Non-pigmented ciliary epithelial cell (primary cell): ENCODE results near the gene SMYD3.
"Not testable (repeated sequence)": the region's sequence is repeated elsewhere in the genome, so short reads cannot be mapped to it uniquely, and the experiment has no call there.

Source experiments
- DNase-seq: peaks from one replicate; pipeline ENCODE4 v3.0.0-alpha.2; 2010; ENCODE audit warnings: low read depth

Gene SMYD3

DNA sequence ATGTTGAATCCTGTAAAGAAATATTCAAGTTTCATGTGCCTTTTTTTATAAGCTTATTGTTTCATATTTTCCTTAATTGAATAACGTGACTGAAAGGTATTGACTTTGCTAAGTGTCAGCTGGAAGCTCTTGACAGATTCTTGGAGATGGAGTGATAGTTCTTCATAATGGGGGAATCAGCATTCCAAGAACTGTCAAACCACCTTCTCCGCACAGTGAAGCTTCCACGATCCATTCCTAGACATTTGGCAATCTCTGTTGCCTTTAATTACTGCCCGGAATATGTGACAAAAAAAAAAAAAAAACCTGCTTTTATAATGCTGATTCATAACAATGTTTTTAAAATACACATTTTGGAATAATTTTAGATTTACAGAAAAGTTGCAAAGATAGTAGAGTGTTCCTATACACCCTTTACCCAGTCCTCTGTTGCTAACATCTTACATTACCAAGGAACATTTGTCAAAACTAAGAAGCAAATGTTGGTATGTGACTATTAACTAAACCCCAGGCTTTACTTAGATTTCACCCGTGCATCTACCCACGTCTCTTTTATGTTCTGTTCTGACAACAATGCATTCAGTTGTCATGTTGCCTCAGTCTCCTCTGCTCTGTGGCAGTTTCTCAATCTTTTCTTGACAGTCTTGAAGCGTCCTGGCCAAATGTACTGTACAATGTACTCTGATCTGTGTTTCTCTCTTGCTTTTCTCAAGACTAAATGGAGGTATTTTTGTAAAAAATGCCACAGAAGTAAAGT, 674.1 kb downstream of the SMYD3 start:
- no peak for DNase-seq

DNA sequence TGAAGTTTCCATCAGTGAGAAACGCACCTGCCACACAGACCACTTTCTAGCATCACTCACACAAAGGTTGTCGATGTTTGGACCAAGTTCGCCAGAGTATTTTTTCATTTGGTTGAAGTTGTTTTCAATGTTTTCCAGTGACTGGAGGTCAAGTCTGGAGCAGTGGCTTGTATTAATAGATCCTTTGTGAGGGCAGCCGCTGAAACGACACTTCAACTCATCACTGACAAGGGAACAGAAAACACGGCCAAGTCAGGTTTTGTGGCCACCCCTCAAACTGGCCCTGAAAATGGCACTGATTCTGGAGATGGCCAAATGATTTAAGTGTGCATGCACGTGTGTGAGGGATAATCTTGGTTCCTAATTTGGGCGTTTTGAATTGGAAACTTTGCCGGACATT, 675.6 kb downstream of the SMYD3 start:
- no peak for DNase-seq

DNA sequence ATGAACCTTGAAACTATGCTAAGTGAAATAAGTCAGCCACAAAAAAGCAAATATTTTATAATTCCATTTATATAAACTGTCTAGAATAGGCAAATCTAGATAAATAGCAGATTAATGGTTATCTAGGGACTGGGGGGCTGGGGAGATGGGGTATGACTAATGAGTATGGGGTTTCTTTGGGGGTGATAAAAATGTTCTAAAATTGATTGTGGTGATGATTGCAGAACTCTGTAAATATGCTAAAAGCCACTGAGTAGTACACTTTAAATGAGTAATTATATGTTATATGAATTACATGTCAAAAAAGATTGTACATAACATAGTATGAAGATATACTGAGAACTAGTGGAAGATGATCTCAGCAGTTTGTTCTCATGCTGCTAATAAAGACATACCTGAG, 677.3 kb downstream of the SMYD3 start:
- no peak for DNase-seq

DNA sequence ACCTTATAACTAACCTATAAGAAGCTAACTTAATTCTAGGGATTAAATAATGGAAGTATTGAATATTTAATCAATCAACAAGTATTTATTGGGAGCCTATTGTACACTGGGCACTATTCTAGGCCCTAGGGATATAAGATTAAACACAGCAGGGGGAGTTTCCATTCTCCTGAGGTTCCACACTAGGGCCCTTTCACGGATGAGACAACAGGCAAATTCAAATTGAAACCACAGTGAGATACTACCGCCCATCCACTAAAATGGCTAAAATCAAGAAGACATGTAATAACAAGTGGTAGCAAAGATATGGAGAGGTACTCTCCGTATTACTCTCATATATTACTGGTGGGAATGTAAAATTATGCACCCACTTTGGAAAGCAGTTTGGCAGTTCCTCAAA, 677.9 kb downstream of the SMYD3 start:
- no peak for DNase-seq

DNA sequence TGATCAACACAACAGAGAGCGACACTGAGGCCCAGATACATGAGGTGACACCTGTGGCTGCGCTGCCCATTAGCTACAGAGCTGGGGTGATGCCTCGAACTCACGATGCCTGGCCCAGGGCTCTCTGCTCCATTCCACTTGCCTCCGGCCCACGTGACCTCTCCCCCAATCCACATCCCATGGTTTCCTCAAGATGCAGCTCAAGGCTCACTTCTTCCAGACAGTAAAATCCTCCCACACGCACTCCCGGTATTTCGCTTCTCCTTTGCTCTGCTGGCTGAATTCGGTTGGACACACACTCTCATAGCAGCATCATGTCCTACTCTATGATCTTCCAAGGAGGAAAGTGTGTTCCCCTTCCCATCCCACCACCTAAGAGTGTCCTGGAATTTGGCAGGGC, 679.8 kb downstream of the SMYD3 start:
- DNase-seq = no peak

DNA sequence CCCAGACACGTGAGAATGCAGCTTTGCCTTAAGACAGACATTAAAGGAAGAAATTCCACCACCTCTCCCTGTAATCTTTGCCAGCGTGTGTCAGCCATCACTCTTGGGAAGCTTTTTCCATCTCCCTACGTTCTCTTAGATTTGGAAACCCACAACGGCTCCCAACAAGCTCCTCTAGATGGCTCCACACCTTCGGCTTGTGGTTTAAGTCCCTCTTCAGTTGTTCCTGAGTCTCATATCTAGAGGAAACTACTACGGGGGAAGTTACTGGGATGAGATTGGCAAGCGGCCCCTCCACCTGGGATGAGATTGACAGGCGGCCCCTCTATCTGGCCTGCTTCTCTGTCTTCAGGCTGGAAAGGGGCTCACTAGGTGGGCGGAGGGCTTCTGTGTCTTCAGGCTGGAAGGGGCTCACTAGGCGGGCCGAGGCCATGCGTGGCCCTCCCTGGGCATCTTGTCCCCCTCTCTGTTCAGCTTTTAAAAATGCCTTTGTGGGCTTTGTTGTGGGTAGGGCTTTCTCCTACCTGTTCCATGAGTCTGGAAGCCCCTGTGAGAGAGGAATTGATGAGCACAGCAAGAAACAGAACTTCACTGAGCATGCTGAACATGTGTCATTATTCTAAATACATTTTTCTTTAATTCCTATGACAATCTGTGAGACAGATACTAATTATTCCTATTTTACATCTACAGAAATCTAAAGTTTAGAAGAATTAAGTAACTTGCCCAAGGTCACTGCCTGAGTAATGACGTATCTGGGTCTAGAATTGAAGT, 681.8 kb downstream of the SMYD3 start:
- DNase-seq = no peak

DNA sequence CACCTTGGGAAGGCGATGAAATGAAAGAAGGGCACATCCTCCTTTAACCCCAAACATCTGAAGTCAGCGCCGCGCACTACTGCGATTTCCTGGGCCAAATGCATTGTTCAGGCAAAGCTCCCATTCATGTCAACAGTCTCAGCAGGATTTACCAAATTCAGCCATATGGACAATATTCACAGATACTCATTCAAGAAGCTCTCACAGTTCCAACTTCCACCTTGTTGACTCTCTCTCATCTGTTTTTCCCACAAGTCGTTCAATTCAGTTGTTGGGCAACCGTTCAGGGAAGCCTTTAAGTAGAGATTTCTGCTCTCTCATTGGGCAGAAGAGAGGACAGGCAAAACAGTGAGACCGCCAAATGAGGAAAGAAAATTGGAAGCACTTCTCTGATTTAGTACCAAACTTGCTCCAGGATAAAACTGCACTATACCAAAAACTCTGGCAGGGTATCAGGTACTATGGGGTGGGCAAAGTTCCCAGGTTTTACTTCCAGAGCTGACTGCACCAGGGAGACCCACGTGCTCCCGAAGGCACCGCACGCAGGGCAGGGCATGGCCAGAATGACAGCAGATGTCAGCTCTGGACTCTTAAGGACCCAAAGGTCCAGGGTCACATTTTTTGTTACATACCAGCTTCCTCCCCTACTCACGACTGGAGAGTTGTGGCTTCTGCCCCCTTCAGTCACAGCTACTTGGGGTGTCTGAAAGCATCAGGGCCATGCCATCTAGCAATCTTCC, 683.5 kb downstream of the SMYD3 start:
- DNase-seq = no peak

DNA sequence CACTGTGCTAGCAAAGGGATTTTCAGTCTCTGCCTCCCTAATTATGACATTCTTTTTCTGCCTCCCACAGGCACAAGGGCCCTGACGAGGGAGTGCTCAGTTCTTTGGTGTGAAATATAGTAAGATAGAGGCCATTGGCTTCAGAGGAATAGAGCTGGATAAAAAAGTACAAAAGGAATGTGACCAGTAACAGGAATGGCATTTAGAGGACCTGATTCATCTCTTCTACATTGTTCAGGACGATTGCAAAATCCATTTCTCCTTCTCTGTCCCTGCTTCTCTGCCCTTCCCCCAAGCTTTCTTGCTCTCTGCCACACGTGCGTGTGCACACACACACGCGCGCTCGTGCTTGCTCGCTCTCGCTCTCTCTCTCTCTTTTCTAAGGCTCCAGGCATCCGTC, 684.1 kb downstream of the SMYD3 start:
- peak; percentile 87 for DNase-seq

DNA sequence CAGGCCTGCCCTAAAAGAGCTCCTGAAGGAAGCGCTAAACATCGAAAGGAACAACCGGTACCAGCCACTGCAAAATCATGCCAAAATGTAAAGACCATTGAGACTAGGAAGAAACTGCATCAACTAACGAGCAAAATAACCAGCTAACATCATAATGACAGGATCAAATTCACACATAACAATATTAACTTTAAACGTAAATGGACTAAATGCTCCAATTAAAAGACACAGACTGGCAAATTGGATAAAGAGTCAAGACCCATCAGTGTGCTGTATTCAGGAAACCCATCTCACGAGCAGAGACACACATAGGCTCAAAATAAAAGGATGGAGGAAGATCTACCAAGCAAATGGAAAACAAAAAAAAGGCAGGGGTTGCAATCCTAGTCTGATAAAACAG, 688.7 kb downstream of the SMYD3 start:
- not testable (repeated sequence) for DNase-seq

DNA sequence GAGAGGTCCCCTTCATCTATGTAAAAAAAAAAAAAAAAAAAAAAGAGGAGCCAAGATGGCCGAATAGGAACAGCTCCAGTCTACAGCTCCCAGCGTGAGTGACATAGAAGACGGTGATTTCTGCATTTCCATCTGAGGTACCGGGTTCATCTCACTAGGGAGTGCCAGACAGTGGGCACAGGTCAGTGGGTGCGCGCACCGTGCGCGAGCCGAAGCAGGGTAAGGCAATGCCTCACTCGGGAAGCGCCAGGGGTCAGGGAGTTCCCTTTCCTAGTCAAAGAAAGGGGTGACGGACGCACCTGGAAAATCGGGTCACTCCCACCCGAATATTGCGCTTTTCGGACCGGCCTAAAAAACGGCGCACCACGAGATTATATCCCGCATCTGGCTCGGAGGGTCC, 690.6 kb downstream of the SMYD3 start:
- not testable (repeated sequence) for DNase-seq

DNA sequence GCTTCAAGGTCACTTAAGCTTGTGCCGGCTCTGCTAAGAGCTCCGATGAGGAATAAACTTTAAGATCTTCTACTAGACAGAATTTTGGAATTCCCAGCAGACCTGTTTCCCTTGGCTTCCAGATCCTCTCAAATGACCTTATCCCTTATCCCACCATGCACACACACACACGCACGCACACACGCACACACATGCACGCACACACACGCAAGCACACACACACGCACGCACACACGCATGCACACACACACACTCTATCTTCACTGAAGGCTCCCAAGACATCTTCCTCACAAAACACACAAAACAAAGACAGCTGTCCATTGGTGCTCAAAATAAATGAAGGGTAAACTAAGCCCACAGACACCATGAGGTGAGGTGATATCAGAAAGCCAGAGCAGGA, 692.4 kb downstream of the SMYD3 start:
- no peak for DNase-seq

DNA sequence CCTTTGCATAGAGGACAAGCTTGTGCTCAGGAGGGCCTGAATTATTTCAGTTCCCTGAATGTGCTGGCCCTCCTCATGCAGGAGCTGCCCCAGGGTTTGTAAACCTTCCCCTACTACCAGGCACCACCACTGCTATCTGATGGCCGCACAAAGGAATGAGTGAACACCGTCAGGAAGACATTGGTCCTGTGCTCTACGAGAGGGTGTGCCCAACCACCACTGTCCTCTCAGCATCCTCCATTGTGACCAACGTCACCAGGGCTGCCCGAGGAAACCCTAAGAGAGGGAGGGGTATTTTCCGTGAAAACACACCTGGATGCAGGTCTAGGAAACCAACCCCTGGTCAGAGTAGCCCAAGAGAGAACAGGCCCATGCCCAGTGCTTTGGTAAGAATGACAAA, 694.8 kb downstream of the SMYD3 start:
- DNase-seq = no peak

DNA sequence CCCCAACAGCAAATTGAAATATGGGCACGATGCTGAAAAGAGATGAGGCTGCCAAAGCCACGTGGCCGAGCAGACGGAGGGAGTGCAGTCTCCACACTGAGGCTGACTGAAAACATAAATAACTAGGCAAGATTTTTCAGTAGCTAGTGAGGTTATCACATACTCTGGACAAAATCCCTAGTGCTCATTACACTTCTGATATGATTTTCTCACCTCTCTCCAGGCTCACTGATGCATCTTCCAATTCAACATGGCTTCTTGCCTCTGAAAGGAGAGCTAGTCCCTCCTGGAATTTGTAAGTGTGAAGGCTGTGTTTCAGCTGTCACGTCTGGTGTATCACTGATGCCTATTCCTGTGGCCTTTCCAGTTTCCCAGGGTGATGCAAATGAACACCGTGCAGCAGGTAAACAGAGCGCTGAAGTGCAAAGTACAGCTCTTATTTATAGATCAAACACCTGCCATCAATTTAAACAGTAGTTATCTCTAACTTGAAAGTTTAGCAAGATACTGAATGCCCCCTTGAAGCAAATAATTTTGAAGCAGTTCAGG, 696.2 kb downstream of the SMYD3 start:
- DNase-seq = no peak

DNA sequence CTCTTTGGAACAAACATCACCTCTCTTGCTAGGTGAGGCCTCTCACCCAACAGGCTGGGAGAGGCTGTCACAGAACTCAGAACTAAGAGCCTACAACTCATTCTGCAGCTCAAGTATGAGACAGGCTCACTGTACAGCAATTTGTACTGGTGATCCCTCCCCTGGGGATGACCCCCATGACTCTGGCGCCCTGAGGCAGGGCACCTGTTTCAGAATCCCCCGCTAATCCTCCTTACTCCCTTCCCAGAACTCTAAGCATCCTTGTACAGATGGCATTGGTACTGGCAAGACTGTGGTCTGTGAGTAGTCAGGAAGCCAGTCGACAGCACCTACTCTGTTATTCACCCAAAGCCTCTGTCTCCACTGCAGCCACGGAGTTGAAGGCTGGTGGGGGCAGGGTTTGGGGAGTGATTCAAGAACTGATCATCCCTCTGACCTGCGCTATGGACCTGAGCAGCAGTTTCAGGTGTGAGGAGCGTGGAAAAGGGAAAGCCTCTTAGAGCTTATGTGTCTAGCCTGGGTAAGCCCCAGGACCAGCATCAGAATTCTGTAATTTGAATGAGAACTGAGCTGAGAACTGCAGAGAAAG, 696.8 kb downstream of the SMYD3 start:
- no peak for DNase-seq

DNA sequence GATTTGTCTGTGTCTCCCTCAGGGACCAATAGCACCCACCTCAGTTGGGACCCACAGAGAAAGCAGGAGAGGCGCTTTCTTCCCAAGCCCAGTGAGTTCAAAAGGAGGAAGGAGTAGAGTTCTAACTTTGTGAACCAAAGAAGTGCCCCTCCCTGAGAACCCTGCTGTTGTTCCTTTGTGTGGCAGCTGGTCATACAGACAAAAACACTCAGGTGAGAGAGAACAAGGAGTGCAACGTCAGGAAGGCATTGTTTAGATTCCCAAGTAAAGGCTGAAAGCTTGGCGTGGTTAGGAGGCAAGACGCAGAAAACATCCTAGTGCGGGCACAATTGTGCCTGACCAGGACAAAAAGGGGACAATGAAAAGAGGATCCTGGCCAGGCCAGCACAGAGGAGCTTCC, 697.7 kb downstream of the SMYD3 start:
- no peak for DNase-seq

DNA sequence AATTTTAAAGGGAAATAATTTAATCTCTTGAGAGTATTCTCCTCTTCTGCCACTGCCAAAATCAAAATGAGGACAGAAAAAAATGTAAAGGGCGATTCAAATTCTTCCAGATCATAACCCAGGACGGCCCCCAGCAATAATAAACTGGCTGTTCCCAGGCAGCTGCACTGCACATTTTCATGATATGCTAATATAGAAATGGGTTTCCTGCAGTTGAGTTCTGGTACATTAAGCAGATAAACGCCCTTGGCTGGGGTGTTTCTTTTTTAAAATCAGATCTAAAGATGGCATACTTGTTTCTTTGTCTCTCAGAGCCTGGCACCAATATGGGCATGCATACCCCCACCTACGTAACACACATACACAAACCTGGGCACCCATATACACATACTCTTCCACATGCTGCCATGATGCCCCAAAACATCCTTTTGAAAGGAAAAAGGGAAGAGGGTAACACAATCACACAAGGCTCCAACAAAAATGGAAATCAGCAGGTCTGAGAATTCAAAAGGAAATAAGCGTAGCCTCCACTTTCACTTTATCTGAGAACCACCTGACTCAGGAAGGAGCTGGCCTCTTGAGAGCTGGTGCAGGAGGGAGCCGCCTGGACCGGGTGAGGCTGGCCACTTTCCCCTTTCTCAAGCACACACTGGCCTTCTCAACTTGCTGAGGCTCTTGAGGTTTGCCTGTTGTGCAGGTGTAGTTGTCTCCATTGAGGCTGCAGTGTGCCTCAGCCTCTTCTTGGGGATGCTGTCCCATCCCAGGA, 698.9 kb downstream of the SMYD3 start:
- no peak for DNase-seq

DNA sequence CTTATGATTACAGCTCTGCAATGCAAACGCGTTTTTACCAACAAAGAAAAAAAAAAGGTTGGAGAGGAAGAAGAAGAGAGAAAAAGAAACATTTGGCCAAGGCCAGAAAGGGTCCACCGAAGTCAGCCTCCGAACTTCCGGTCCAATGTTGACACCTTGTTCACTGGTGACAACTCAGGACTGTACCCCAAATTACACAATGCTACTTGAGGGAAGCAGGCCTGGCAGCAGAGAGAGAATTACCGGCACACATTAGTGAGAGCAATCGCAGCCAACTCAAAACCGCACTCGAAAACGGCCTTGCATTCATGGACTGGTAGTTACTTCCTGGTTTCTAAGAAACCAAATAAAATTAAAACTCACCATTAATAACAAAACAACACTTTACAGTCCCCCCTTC, 699.8 kb downstream of the SMYD3 start:
- no peak for DNase-seq

DNA sequence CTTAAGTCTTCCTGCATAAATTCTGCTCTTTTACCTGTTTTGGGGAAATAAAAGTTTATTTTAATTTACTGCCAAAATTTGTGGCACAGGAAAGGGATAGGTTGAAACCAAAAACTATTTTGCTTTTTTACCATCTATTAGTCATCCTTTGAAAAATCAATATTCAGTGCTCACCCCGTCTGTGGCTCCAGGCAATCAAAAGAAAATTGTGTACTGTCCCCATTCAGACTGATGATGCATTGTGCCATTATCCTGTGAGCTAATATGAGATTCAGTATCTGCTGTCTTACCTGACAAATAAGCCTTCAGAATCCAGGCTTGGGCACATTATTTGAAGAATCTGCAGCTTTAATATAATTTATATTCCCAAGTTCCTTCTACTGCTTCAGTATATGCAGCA, 701.5 kb downstream of the SMYD3 start:
- DNase-seq = no peak

DNA sequence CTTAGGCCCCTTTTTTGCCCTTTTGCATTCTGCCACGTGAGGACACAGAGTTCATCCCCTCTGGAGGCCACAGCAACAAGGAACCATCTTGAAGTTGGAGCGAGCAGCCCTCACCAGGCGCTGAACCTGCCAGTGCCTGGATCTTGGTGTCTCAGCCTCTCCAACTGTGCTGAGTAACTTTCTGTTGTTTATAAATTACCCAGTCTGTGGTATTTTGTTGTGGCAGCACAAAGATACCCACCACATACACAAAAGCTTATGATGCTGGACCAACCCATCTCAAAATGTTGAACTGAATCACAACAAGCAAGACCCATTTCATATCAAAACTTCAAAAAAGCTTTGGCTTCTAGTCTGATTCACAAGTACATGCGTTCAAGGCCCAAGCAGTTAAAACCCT, 702.4 kb downstream of the SMYD3 start:
- no peak for DNase-seq

DNA sequence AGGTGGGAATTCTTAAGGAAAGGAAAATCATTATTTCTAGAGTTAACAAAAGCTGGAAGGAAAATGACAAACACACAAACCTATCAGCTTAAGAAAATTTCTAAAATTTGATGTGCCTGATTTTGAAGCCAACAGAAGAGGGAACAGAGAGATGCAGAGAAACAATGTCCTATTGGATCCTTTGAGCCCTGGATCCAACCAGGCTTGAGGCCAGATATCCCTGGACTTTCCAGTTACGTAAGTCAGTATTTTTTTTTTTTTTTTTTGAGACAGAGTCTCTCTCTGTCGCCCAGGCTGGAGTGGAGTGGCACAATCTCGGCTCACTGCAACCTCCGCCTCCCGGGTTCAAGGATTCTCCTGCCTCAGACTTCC, 703.4 kb downstream of the SMYD3 start:
- DNase-seq = no peak

DNA sequence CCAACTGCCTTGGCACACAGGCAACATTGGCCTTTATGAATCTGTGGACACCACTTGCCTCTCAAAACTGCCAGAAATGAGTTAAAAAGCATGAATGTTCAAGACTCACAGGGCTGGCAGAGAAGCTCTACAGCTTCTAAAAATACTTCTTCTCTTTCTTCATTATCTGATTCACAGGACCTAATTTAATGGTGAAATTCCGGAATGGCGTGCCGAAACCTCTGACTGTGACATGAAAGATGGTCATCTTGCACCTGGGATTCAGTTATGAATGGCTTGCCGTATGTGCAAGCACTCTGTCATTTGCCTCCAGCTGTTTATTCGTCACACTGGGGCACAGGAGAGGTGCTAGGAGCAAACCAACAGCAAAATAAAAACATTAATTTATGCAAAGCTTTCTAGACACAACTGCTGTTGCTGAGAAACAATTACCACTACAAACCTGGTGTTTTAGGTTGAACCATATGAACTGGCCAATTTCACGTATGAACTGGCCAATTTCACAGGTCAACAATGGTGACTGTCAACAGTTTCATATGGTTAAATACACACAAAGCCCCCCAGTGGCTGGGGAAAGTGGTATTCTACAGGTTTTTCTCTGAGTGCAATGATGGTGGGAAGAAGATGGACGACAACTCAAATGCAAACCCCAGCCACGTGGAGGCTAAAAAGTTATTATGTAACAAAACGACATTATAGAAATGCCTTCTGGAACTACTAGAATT, 704.0 kb downstream of the SMYD3 start:
- no peak for DNase-seq
